HepG2 (cell line): Measurements from ENCODE around the gene MAP2K3. TPM values are rescaled to one million over a fixed set of nuclear protein-coding genes. Genes with fewer than 3 reads are reported as not detected.
"Not testable (repeated sequence)": the region's sequence is repeated elsewhere in the genome, so short reads cannot be mapped to it uniquely, and the experiment has no call there.

Experiments
- ATAC-seq: fragments of 200-7000 bp; cut with Tn5 transposase; 3 replicates; pipeline ENCODE4 v1.9.1; 2020; ENCODE audit warnings: mild to moderate bottlenecking, moderate library complexity
- BruUV-seq: library from RNA; stranded (reverse); fragments of 400-500 nt; replicated peaks from 2 replicates; lab custom pipeline; 2021; lab: Mats Ljungman, UMichigan
- CTCF ChIA-PET: fragments of 300-600 bp; formaldehyde crosslinking; extraction: SDS; loops from one replicate; lab custom pipeline; 2021; ENCODE audit warnings: low total read pairs, inconsistent platforms, low intra/inter-chr PET ratio; lab: Yijun Ruan, JAX
- POLR2A ChIA-PET: fragments of 350-600 bp; sonication (Branson Sonifier 250); formaldehyde crosslinking; loops from one replicate; lab custom pipeline; 2020; ENCODE audit warnings: antibody characterized with exemption, inconsistent platforms; lab: Yijun Ruan, JAX
- DNase-seq: peaks from one replicate; pipeline ENCODE4 v3.0.0-alpha.2; 2015; ENCODE audit warnings: low spot score
- FAIRE-seq: peaks from 3 replicates; lab custom pipeline; 2011; peaks lifted over from hg19 to GRCh38; lab: Jason Lieb, UNC
- H2AFZ ChIP-seq: one replicate; pipeline ENCODE4 v1.6.1; 2011; ENCODE audit warnings: low read length, inconsistent platforms
- H3K27ac ChIP-seq: fragments of 300-600 bp; 3 replicates; pipeline ENCODE4 v1.8.0; 2011; ENCODE audit warnings: mixed run types, mild to moderate bottlenecking, mixed read lengths, low read length, inconsistent platforms; ENCODE audit not compliant: insufficient read depth; ENCODE audit errors: extremely low read length
- H3K27me3 ChIP-seq, 2 experiments: fragments of 200-600 bp in 1 of 2; 2 replicates in 1 of 2; 3 replicates in 1 of 2; pipeline versions ENCODE4 v1.6.0 to v1.8.0; 2011; ENCODE audit warnings: low read length in 2 of 2, mild to moderate bottlenecking in 2 of 2, moderate library complexity in 2 of 2, inconsistent platforms in 1 of 2; ENCODE audit not compliant: insufficient read depth in 2 of 2, control insufficient read depth in 1 of 2
- H3K36me3 ChIP-seq, 2 experiments: fragments of 200-600 bp in 1 of 2; replicated peaks in 1 of 2; 2 replicates in 1 of 2; 3 replicates in 1 of 2; pipeline versions ENCODE4 v1.5.1 to v1.8.0; 2011; ENCODE audit warnings: low read length in 2 of 2, inconsistent platforms in 1 of 2; ENCODE audit not compliant: insufficient read depth in 2 of 2, control insufficient read depth in 1 of 2
- H3K4me1 ChIP-seq: 2 replicates; pipeline ENCODE4 v1.5.1; 2012; ENCODE audit warnings: low read length, inconsistent platforms; ENCODE audit not compliant: insufficient read depth
- H3K4me2 ChIP-seq: 2 replicates; pipeline ENCODE4 v1.6.0; 2011; ENCODE audit warnings: low read depth, low read length, inconsistent platforms
- H3K4me3 ChIP-seq, 3 experiments: fragments of 200-600 bp in 1 of 3; sonication (generic), shearing (Covaris generic) in 1 of 3; replicated peaks in 1 of 3; 2 replicates each; pipeline ENCODE4 v1.5.1; 2011 to 2016; ENCODE audit warnings: low read length in 3 of 3, inconsistent platforms in 2 of 3, low read depth in 2 of 3, mild to moderate bottlenecking in 2 of 3, control low read depth in 1 of 3, mixed read lengths in 1 of 3; ENCODE audit not compliant: insufficient read depth in 1 of 3
- H3K79me2 ChIP-seq: one replicate; pipeline ENCODE4 v1.6.1; 2011; ENCODE audit warnings: low read length, inconsistent platforms; ENCODE audit not compliant: insufficient read depth
- H3K9ac ChIP-seq: 2 replicates; pipeline ENCODE4 v1.6.0; 2011; ENCODE audit warnings: mild to moderate bottlenecking, low read depth, low read length, inconsistent platforms; ENCODE audit not compliant: insufficient read depth
- H3K9me3 ChIP-seq: 2 replicates; pipeline ENCODE4 v1.5.1; 2012; ENCODE audit warnings: mild to moderate bottlenecking, low read length
- H4K20me1 ChIP-seq: 2 replicates; pipeline ENCODE4 v1.6.0; 2011; ENCODE audit warnings: inconsistent platforms, mild to moderate bottlenecking, low read length, moderate library complexity; ENCODE audit not compliant: insufficient read depth
- ARNT2 ChIP-seq: sonication (generic); formaldehyde crosslinking; IDR thresholded peaks from 2 replicates; pipeline ENCODE4 v1.8.0; 2022; ENCODE audit warnings: mild to moderate bottlenecking, low read depth, missing genetic modification reagents, moderate library complexity
- CHD4 ChIP-seq: fragments of 200-600 bp; sonication (generic); IDR thresholded peaks from 2 replicates; pipeline ENCODE4 v1.7.0; 2017; ENCODE audit warnings: mild to moderate bottlenecking, low read length, borderline replicate concordance
- FOXA3 ChIP-seq: IDR thresholded peaks from 2 replicates; pipeline ENCODE4 v1.6.1; 2016; ENCODE audit warnings: missing genetic modification reagents, missing compliant biosample characterization
- HNRNPK ChIP-seq: fragments of 200-400 bp; formaldehyde crosslinking; IDR thresholded peaks from 2 replicates; pipeline ENCODE4 v1.6.1; 2018; ENCODE audit warnings: low read length, low read depth, moderate library complexity, mild to moderate bottlenecking; ENCODE audit not compliant: poor library complexity, severe bottlenecking
- HNRNPLL ChIP-seq: fragments of 200-400 bp; formaldehyde crosslinking; IDR thresholded peaks from 2 replicates; pipeline ENCODE4 v1.6.1; 2017; ENCODE audit warnings: mild to moderate bottlenecking, low read depth, low read length; ENCODE audit not compliant: poor library complexity, severe bottlenecking
- NCOA5 ChIP-seq: sonication (generic); formaldehyde crosslinking; IDR thresholded peaks from 2 replicates; pipeline ENCODE4 v1.4.0; 2020; ENCODE audit warnings: missing genetic modification reagents
- NR2F6 ChIP-seq, 2 experiments: IDR thresholded peaks; 2 replicates each; pipeline ENCODE4 v1.6.1; 2016; ENCODE audit warnings: antibody characterized with exemption in 1 of 2, mild to moderate bottlenecking in 1 of 2
- RFXAP ChIP-seq: sonication (generic); formaldehyde crosslinking; IDR thresholded peaks from 2 replicates; pipeline ENCODE4 v1.4.0; 2020; ENCODE audit warnings: missing genetic modification reagents, borderline replicate concordance
- SNAPC2 ChIP-seq: sonication (generic); formaldehyde crosslinking; IDR thresholded peaks from 2 replicates; pipeline ENCODE4 v1.8.1; 2022; ENCODE audit warnings: mild to moderate bottlenecking, missing genetic modification reagents
- TOE1 ChIP-seq: sonication (generic); formaldehyde crosslinking; IDR thresholded peaks from 2 replicates; pipeline ENCODE4 v1.4.0; 2020; ENCODE audit warnings: mild to moderate bottlenecking, missing genetic modification reagents
- ZNF776 ChIP-seq: sonication (generic); formaldehyde crosslinking; IDR thresholded peaks from 2 replicates; pipeline ENCODE4 v1.4.0; 2020; ENCODE audit warnings: mild to moderate bottlenecking, missing genetic modification reagents
- WGBS: methylation state at CpG from one replicate; pipeline ENCODE4 v1.1.6; 2017; ENCODE audit warnings: low lambda C conversion rate; 5-methylcytosine and 5-hydroxymethylcytosine counted together
- in situ Hi-C: cut with HindIII; loops from 2 replicates; pipeline ENCODE4 v1.10.0; 2017; ENCODE audit warnings: low pct_unique_long_range_greater_than_20kb; ENCODE audit not compliant: extremely low pct_ligation_motif_present
- intact Hi-C: fragments of 100-400 bp; cut with micrococcal nuclease; formaldehyde crosslinking; loops from one replicate; pipeline ENCODE4 v1.10.0; 2022; ENCODE audit not compliant: unreplicated experiment
- polyA plus RNA-seq, 8 experiments: library from polyadenylated mRNA; depleted of rRNA in 3 of 8; stranded (reverse) in 7 of 8; unstranded in 1 of 8; fragments of >200 nt; fragmentation: Illumina TruSeq in 4 of 8; extraction: Trizol in 4 of 8; gene quantifications; 2 replicates each; pipeline versions ENCODE4 v1.2.1 to v1.2.3, GENCODE V29; 2011 to 2016; ENCODE audit warnings: low read depth in 4 of 8, missing spikeins in 1 of 8, mixed read lengths in 1 of 8; ENCODE audit not compliant: insufficient read depth in 1 of 8
- total RNA-seq, 5 experiments: library from RNA; depleted of rRNA; stranded (reverse); fragments of >200 nt; fragmentation: Illumina TruSeq; extraction: Trizol; gene quantifications; 2 replicates each; pipeline ENCODE4 v1.2.3, GENCODE V29; 2016; ENCODE audit warnings: low read depth in 1 of 5
- TF ChIP-seq, protein P1 (sequence below): sonication (generic); formaldehyde crosslinking; IDR thresholded peaks from 2 replicates; pipeline ENCODE4 v1.5.1; 2020; ENCODE audit warnings: missing genetic modification reagents, mild to moderate bottlenecking, borderline replicate concordance
- TF ChIP-seq, protein P2 (sequence below): sonication (generic); formaldehyde crosslinking; IDR thresholded peaks from 2 replicates; pipeline ENCODE4 v1.4.0; 2020; ENCODE audit warnings: missing genetic modification reagents
- TF ChIP-seq, protein P3 (sequence below): sonication (generic); formaldehyde crosslinking; IDR thresholded peaks from 2 replicates; pipeline ENCODE4 v1.5.1; 2020; ENCODE audit warnings: mild to moderate bottlenecking, moderate library complexity, missing genetic modification reagents

The MAP2K3 gene
- total and polyA plus RNA-seq, 2 of the 13 experiments (the other 11 are each of a cell fraction or from before 2014, with no cell fraction given) = 20.5 to 27.4 TPM

DNA sequence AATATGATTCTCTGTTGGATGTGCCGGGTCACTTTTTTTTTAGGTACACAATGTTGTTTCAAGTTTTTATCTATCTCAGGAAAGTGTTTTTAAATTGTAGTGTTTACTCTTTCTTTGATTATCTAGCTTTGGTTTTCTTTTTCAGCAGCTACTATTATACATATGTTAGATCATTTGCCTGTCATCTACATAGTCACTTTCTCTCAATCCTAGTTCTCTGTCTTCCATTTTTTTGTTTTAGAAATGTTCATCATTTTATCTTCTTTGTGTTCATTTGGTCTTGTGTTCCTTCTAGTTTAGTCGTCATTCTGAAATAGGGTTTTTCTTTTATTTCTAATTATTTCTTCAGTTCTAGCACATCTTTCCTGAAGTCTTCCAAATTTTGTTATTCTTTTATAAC is 44.3 kb downstream of the MAP2K3 start:
- H3K4me2 ChIP-seq, H3K27me3 ChIP-seq, H3K9ac ChIP-seq, in situ Hi-C loops, intact Hi-C loops, FAIRE-seq, H3K36me3 ChIP-seq, H4K20me1 ChIP-seq, H3K9me3 ChIP-seq, H3K4me3 ChIP-seq, POLR2A ChIA-PET, H3K79me2 ChIP-seq, CTCF ChIA-PET, ATAC-seq, DNase-seq, H3K4me1 ChIP-seq, H2AFZ ChIP-seq, BruUV-seq, H3K27ac ChIP-seq: not testable (repeated sequence)
- WGBS = 0% methylated on average over 2 of the region's 2 CpGs

DNA sequence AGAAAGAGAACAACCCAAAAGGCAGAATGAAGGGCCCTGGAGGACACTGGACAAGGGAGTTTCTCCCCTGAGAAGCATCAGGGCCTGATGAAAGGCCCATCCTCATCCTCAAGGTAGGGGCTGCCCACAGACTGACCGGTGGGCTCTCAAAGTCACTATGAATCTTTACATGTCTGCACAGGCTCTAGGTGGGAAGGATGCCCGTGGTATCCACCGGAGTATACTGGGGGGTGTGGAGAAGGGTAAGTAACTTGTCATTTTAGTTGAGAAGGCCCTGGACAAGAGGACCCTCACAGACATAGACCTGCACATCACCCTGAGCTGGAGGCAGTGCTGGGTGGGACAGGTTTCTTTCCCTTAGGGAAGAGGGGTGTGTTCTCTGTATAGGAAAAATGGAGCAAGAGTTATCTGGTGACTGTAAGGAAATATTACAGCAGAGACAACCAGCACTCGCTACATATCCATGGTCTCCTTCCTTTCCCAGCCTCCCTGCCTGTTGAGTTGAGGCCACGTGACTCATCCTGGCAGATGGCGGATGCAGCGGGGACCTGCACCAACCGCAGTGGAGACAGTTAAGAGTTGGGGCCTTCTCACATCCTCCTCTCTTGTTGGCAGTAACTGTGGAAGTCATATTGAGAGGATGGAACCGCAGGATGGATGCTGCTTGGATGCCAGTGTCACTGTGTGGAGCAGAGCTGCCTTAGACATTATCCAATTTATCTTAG is 46.1 kb downstream of the MAP2K3 start:
- H3K4me3 ChIP-seq = no peak overlapping the region
- H3K79me2 ChIP-seq = no peaks in the 10 kb centered on the region
- no peak overlapping the region for H3K4me2 ChIP-seq
- ChIA-PET POLR2A (no interaction called here), CTCF (no interaction called here)
- H3K27ac ChIP-seq = no peak overlapping the region
- no peak for ATAC-seq
- TF ChIP-seq ARNT2 = no peak
- TF ChIP-seq ZNF776 = no peak
- TF ChIP-seq SNAPC2 (CRISPR knock-in tag) = no peak
- TF ChIP-seq FOXA3 (CRISPR knock-in tag) = no peak
- no peak for TF ChIP-seq RFXAP
- TF ChIP-seq TOE1 = no peak
- TF ChIP-seq, protein P1, sequence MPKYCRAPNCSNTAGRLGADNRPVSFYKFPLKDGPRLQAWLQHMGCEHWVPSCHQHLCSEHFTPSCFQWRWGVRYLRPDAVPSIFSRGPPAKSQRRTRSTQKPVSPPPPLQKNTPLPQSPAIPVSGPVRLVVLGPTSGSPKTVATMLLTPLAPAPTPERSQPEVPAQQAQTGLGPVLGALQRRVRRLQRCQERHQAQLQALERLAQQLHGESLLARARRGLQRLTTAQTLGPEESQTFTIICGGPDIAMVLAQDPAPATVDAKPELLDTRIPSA (CRISPR knock-in tag) = no peak
- no peak for TF ChIP-seq NR2F6 (IDR thresholded peaks at IDR 0.05)
- no peak for TF ChIP-seq NR2F6 (CRISPR knock-in tag; IDR thresholded peaks at IDR 0.05)
- TF ChIP-seq, protein P2, sequence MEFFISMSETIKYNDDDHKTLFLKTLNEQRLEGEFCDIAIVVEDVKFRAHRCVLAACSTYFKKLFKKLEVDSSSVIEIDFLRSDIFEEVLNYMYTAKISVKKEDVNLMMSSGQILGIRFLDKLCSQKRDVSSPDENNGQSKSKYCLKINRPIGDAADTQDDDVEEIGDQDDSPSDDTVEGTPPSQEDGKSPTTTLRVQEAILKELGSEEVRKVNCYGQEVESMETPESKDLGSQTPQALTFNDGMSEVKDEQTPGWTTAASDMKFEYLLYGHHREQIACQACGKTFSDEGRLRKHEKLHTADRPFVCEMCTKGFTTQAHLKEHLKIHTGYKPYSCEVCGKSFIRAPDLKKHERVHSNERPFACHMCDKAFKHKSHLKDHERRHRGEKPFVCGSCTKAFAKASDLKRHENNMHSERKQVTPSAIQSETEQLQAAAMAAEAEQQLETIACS = no peak
- no peak for TF ChIP-seq HNRNPLL
- TF ChIP-seq NCOA5 = no peak
- no peak for TF ChIP-seq HNRNPK
- TF ChIP-seq, protein P3, sequence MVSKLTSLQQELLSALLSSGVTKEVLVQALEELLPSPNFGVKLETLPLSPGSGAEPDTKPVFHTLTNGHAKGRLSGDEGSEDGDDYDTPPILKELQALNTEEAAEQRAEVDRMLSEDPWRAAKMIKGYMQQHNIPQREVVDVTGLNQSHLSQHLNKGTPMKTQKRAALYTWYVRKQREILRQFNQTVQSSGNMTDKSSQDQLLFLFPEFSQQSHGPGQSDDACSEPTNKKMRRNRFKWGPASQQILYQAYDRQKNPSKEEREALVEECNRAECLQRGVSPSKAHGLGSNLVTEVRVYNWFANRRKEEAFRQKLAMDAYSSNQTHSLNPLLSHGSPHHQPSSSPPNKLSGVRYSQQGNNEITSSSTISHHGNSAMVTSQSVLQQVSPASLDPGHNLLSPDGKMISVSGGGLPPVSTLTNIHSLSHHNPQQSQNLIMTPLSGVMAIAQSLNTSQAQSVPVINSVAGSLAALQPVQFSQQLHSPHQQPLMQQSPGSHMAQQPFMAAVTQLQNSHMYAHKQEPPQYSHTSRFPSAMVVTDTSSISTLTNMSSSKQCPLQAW (CRISPR knock-in tag) = no peak
- no peak for TF ChIP-seq CHD4
- H3K9me3 ChIP-seq = no peaks in the 10 kb centered on the region
- 44% methylated on average over 9 of the region's 9 CpGs for WGBS
- no TSS peak for BruUV-seq
- no peak overlapping the region for H2AFZ ChIP-seq
- in situ Hi-C loops (no loop called here), intact Hi-C loops (no loop called here)
- H3K4me1 ChIP-seq = no peaks in the 10 kb centered on the region
- no peak overlapping the region for H3K9ac ChIP-seq
- H4K20me1 ChIP-seq = no peaks in the 10 kb centered on the region
- H3K27me3 ChIP-seq = no peaks in the 10 kb centered on the region
- no peaks in the 10 kb centered on the region for H3K36me3 ChIP-seq
- DNase-seq = no peak
- no peak for FAIRE-seq
